HEK293 (cell line): Measurements from ENCODE around the gene TFPT.
A peak's percentile ranks its signal among the peaks of the same experiment; 100 is the strongest.

Experiments used
- CTCF ChIA-PET: fragments of 350-600 bp; formaldehyde crosslinking; extraction: SDS; loops from one replicate; lab custom pipeline; 2021; ENCODE audit warnings: antibody characterized with exemption; lab: Yijun Ruan, JAX
- POLR2A ChIA-PET: fragments of 300-600 bp; formaldehyde crosslinking; extraction: SDS; loops from one replicate; lab custom pipeline; 2020; ENCODE audit warnings: antibody characterized with exemption, inconsistent platforms; lab: Yijun Ruan, JAX
- H3K27ac ChIP-seq: fragments of 200-500 bp; sonication (Bioruptor generic); 2 replicates; pipeline ENCODE4 v1.5.1; 2014; ENCODE audit warnings: low read depth, low read length, control low read depth, inconsistent platforms; ENCODE audit errors: extremely low read depth
- H3K36me3 ChIP-seq, 2 experiments: fragments of 200-500 bp in 1 of 2; sonication (Bioruptor generic) in 1 of 2; 1 replicate in 1 of 2; 2 replicates in 1 of 2; pipeline ENCODE4 v1.5.1; 2014 to 2017; ENCODE audit warnings: inconsistent platforms in 2 of 2, low read length in 2 of 2; ENCODE audit not compliant: control insufficient read depth in 2 of 2, insufficient read depth in 1 of 2
- H3K4me1 ChIP-seq: fragments of 200-500 bp; sonication (Bioruptor generic); 2 replicates; pipeline ENCODE4 v1.5.1; 2014; ENCODE audit warnings: mild to moderate bottlenecking, low read length, inconsistent platforms; ENCODE audit not compliant: control insufficient read depth, insufficient read depth
- H3K4me3 ChIP-seq: 2 replicates; pipeline ENCODE4 v1.5.1; 2011; ENCODE audit warnings: low read depth, mild to moderate bottlenecking, control low read depth, low read length, moderate library complexity
- H3K9me3 ChIP-seq: fragments of 200-500 bp; sonication (Bioruptor generic); 2 replicates; pipeline ENCODE4 v1.5.1; 2014; ENCODE audit warnings: low read depth, low read length, inconsistent platforms; ENCODE audit not compliant: control insufficient read depth, insufficient read depth
- BCL11B ChIP-seq: fragments of 450-650 bp; formaldehyde crosslinking; IDR thresholded peaks from 2 replicates; pipeline ENCODE4 v1.5.1; 2016; ENCODE audit warnings: low read depth, missing biosample characterization, missing genetic modification characterization
- GFI1B ChIP-seq: fragments of 450-650 bp; formaldehyde crosslinking; IDR thresholded peaks from 2 replicates; pipeline ENCODE4 v1.5.1; 2016; ENCODE audit warnings: missing biosample characterization, missing genetic modification characterization
- SCRT1 ChIP-seq: fragments of 450-650 bp; formaldehyde crosslinking; IDR thresholded peaks from 2 replicates; pipeline ENCODE4 v1.5.1; 2016; ENCODE audit warnings: missing biosample characterization, missing genetic modification characterization, borderline replicate concordance
- TRIM28 ChIP-seq: IDR thresholded peaks from 2 replicates; pipeline ENCODE4 v1.6.1; 2011; ENCODE audit warnings: low read length, control low read depth, borderline replicate concordance
- ZBTB20 ChIP-seq: fragments of 450-650 bp; formaldehyde crosslinking; IDR thresholded peaks from 2 replicates; pipeline ENCODE4 v1.5.1; 2016; ENCODE audit warnings: missing biosample characterization, missing genetic modification characterization
- ZNF10 ChIP-seq: fragments of 450-650 bp; formaldehyde crosslinking; IDR thresholded peaks from 2 replicates; pipeline ENCODE4 v1.5.1; 2017; ENCODE audit warnings: missing biosample characterization, missing genetic modification characterization
- ZNF140 ChIP-seq: fragments of 450-650 bp; formaldehyde crosslinking; IDR thresholded peaks from 2 replicates; pipeline ENCODE4 v1.5.1; 2016; ENCODE audit warnings: missing biosample characterization, missing genetic modification characterization
- ZNF23 ChIP-seq: fragments of 450-650 bp; formaldehyde crosslinking; IDR thresholded peaks from 2 replicates; pipeline ENCODE4 v1.5.1; 2016; ENCODE audit warnings: missing biosample characterization, missing genetic modification characterization, borderline replicate concordance
- ZNF24 ChIP-seq: fragments of 450-650 bp; formaldehyde crosslinking; IDR thresholded peaks from 2 replicates; pipeline ENCODE4 v1.5.1; 2016; ENCODE audit warnings: missing biosample characterization, missing genetic modification characterization
- ZNF335 ChIP-seq: fragments of 450-650 bp; formaldehyde crosslinking; conservative IDR thresholded peaks from 2 replicates; pipeline ENCODE4 v1.5.1; 2016; ENCODE audit warnings: missing biosample characterization, missing genetic modification characterization
- ZNF426 ChIP-seq: fragments of 450-650 bp; formaldehyde crosslinking; IDR thresholded peaks from 2 replicates; pipeline ENCODE4 v1.5.1; 2017; ENCODE audit warnings: missing biosample characterization, missing genetic modification characterization, mild to moderate bottlenecking, inconsistent platforms, moderate library complexity
- ZNF514 ChIP-seq: fragments of 450-650 bp; formaldehyde crosslinking; IDR thresholded peaks from 2 replicates; pipeline ENCODE4 v1.5.1; 2016; ENCODE audit warnings: missing biosample characterization, missing genetic modification characterization
- ZNF530 ChIP-seq: fragments of 450-650 bp; formaldehyde crosslinking; IDR thresholded peaks from 2 replicates; pipeline ENCODE4 v1.5.1; 2016; ENCODE audit warnings: low read depth, missing biosample characterization, missing genetic modification characterization
- ZNF558 ChIP-seq: fragments of 450-650 bp; formaldehyde crosslinking; IDR thresholded peaks from 2 replicates; pipeline ENCODE4 v1.5.1; 2016; ENCODE audit warnings: missing biosample characterization, missing genetic modification characterization
- ZNF677 ChIP-seq: fragments of 450-650 bp; IDR thresholded peaks from 2 replicates; pipeline ENCODE4 v1.5.0; 2018; ENCODE audit warnings: missing biosample characterization, mild to moderate bottlenecking, missing genetic modification characterization, moderate library complexity
- ZNF777 ChIP-seq: fragments of 450-650 bp; formaldehyde crosslinking; IDR thresholded peaks from 2 replicates; pipeline ENCODE4 v1.5.1; 2017; ENCODE audit warnings: missing biosample characterization, missing genetic modification characterization, borderline replicate concordance
- ZNF843 ChIP-seq: fragments of 450-650 bp; formaldehyde crosslinking; IDR thresholded peaks from 2 replicates; pipeline ENCODE4 v1.5.1; 2016; ENCODE audit warnings: missing biosample characterization, missing genetic modification characterization
- TF ChIP-seq, protein P1 (sequence below): fragments of 450-650 bp; IDR thresholded peaks from 2 replicates; pipeline ENCODE4 v1.5.1; 2018; ENCODE audit warnings: missing biosample characterization, mild to moderate bottlenecking, missing genetic modification characterization
- TF ChIP-seq, protein P2 (sequence below): fragments of 450-650 bp; formaldehyde crosslinking; IDR thresholded peaks from 2 replicates; pipeline ENCODE4 v1.5.1; 2016; ENCODE audit warnings: missing biosample characterization, missing genetic modification characterization, low read depth
- TF ChIP-seq, protein P3 (sequence below): fragments of 450-650 bp; formaldehyde crosslinking; IDR thresholded peaks from 2 replicates; pipeline ENCODE4 v1.5.1; 2016; ENCODE audit warnings: missing biosample characterization, missing genetic modification characterization, low read depth
- TF ChIP-seq, protein P4 (sequence below): fragments of 450-650 bp; formaldehyde crosslinking; IDR thresholded peaks from 2 replicates; pipeline ENCODE4 v1.5.1; 2016; ENCODE audit warnings: missing biosample characterization, missing genetic modification characterization
- TF ChIP-seq, protein P5 (sequence below): fragments of 450-650 bp; formaldehyde crosslinking; IDR thresholded peaks from 2 replicates; pipeline ENCODE4 v1.5.1; 2016; ENCODE audit warnings: missing biosample characterization, missing genetic modification characterization, borderline replicate concordance

TFPT gene

DNA sequence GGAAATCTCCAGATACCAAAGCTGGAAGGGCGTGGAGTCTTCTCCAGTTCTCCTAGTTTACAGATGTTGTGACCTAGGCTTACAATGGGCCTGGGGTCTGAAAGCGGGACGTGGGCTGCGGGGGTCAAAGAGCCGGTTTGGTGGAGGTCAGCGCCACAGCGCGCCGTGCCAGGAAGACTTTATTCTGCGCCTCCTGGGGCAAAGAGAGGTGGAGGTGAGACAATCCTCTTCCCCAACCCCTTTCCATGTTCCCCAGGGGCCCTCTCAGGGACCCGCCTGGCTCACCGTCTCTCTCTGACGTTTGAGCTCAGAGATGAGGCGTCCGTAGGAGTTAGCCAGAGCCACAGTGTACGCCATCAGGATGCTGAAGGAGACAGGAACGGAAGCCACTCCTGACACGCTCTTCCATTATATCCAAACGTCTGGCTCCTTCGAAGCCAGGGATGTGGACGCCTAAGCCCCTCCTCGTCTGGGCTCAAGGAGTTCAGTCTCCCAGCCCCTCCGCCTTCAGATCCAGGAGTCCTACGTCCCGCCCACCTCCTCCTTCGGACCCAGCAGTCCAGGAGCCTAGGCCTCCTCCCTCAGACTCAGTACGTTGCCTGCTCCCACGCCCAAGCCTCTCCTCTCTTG is 44.8 kb upstream of the TFPT start (continued):
- TF ChIP-seq, protein P1, sequence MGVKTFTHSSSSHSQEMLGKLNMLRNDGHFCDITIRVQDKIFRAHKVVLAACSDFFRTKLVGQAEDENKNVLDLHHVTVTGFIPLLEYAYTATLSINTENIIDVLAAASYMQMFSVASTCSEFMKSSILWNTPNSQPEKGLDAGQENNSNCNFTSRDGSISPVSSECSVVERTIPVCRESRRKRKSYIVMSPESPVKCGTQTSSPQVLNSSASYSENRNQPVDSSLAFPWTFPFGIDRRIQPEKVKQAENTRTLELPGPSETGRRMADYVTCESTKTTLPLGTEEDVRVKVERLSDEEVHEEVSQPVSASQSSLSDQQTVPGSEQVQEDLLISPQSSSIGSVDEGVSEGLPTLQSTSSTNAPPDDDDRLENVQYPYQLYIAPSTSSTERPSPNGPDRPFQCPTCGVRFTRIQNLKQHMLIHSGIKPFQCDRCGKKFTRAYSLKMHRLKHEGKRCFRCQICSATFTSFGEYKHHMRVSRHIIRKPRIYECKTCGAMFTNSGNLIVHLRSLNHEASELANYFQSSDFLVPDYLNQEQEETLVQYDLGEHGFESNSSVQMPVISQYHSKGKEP (tag by site-specific recombination), result no peak
- TF ChIP-seq ZNF10 (tag by site-specific recombination) (no peak), ZNF426 (tag by site-specific recombination) (no peak), GFI1B (tag by site-specific recombination) (no peak; the same call in 1 of the 2 replicates), ZNF514 (tag by site-specific recombination) (no peak), ZNF24 (tag by site-specific recombination) (0 out of 2 replicates have a peak, but pooled peaks have one; percentile 23), ZNF140 (tag by site-specific recombination) (no peak), ZNF335 (tag by site-specific recombination) (peak; percentile 64), ZBTB20 (tag by site-specific recombination) (peak; percentile 62), BCL11B (tag by site-specific recombination) (no peak), ZNF23 (tag by site-specific recombination) (no peak), ZNF777 (tag by site-specific recombination) (no peak), ZNF530 (tag by site-specific recombination) (no peak), SCRT1 (tag by site-specific recombination) (no peak)
- TF ChIP-seq, protein P2, sequence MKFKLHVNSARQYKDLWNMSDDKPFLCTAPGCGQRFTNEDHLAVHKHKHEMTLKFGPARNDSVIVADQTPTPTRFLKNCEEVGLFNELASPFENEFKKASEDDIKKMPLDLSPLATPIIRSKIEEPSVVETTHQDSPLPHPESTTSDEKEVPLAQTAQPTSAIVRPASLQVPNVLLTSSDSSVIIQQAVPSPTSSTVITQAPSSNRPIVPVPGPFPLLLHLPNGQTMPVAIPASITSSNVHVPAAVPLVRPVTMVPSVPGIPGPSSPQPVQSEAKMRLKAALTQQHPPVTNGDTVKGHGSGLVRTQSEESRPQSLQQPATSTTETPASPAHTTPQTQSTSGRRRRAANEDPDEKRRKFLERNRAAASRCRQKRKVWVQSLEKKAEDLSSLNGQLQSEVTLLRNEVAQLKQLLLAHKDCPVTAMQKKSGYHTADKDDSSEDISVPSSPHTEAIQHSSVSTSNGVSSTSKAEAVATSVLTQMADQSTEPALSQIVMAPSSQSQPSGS (tag by site-specific recombination), result no peak
- TF ChIP-seq, protein P3, sequence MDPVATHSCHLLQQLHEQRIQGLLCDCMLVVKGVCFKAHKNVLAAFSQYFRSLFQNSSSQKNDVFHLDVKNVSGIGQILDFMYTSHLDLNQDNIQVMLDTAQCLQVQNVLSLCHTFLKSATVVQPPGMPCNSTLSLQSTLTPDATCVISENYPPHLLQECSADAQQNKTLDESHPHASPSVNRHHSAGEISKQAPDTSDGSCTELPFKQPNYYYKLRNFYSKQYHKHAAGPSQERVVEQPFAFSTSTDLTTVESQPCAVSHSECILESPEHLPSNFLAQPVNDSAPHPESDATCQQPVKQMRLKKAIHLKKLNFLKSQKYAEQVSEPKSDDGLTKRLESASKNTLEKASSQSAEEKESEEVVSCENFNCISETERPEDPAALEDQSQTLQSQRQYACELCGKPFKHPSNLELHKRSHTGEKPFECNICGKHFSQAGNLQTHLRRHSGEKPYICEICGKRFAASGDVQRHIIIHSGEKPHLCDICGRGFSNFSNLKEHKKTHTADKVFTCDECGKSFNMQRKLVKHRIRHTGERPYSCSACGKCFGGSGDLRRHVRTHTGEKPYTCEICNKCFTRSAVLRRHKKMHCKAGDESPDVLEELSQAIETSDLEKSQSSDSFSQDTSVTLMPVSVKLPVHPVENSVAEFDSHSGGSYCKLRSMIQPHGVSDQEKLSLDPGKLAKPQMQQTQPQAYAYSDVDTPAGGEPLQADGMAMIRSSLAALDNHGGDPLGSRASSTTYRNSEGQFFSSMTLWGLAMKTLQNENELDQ (tag by site-specific recombination), result no peak
- TF ChIP-seq, protein P4, sequence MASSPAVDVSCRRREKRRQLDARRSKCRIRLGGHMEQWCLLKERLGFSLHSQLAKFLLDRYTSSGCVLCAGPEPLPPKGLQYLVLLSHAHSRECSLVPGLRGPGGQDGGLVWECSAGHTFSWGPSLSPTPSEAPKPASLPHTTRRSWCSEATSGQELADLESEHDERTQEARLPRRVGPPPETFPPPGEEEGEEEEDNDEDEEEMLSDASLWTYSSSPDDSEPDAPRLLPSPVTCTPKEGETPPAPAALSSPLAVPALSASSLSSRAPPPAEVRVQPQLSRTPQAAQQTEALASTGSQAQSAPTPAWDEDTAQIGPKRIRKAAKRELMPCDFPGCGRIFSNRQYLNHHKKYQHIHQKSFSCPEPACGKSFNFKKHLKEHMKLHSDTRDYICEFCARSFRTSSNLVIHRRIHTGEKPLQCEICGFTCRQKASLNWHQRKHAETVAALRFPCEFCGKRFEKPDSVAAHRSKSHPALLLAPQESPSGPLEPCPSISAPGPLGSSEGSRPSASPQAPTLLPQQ (tag by site-specific recombination), result no peak

DNA sequence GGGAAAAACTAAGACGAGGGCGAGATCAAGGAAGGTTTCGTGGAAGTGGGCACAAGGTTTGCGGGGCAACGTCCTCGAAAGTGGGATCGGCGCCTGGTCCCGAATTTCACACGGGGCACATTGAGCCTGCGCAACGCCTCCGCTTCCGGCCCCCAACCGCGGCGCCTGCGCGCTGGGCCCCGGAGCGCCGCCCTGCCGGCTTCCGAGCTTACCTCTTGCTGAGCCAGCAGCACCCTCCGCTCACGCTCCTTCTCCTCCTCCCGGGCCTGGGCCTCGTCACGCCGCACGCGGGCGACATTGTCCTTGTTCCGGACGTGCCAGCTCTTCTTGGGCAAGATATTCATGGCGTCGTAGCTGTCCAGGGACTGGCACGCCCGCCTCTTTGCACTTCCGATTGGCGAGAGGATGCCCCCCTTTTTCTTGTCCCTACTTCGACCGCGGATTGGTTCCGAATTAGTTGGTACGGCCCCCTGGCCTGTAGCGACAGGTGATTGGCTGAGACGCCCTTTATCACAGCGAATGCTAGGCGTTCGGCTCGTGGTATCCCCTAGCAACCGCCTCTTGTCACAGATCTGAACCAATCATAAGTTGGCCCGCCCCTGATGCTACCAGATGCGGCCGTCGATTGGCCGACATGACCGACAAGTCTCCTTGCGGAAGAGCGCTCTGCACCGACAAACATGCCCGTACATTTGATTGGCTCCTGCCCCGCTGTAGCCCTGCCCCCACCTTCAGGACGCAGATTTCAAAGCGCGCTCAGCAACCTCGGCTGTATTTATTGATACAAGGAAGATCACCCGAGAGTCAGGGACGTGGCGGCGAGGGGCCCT is 44.1 kb upstream of the TFPT start, which contains the start of gene LENG1:
Gene LENG1 (minus strand): TSS at position 370 of the 830 bp plus-strand sequence. CDS start 26 bp downstream, at position 344.
- Histone ChIP-seq H3K9me3 (no peaks in the 10 kb centered on the region), H3K4me1 (peaks cover 4% of the 10 kb centered on the region; the same call in 1 of the 2 replicates), H3K4me3 (peak within 1 kb of the TSS; percentile 96), H3K36me3 (peaks cover 12 to 33% of the 10 kb centered on the region in 2 experiments), H3K27ac (peak within 1 kb of the TSS; percentile 78)
- ChIA-PET POLR2A (interaction anchor here (1.3 to 3.2 kb wide), 11 partner anchors 9 to 50 kb away, joined by 4 to 60 read pairs (median 11); partner anchors contain the start of genes CNOT3, MBOAT7, PRPF31 and RPS9), CTCF (interaction anchor here (0.7 to 1.9 kb wide), 8 partner anchors 9 to 231 kb away, joined by 3 to 15 read pairs (median 4); partner anchors contain the start of gene CNOT3)
- no peak for TF ChIP-seq ZNF558 (tag by site-specific recombination)
- 0 out of 2 replicates have a peak, but pooled peaks have one; percentile 10 for TF ChIP-seq TRIM28
- TF ChIP-seq, protein P5, sequence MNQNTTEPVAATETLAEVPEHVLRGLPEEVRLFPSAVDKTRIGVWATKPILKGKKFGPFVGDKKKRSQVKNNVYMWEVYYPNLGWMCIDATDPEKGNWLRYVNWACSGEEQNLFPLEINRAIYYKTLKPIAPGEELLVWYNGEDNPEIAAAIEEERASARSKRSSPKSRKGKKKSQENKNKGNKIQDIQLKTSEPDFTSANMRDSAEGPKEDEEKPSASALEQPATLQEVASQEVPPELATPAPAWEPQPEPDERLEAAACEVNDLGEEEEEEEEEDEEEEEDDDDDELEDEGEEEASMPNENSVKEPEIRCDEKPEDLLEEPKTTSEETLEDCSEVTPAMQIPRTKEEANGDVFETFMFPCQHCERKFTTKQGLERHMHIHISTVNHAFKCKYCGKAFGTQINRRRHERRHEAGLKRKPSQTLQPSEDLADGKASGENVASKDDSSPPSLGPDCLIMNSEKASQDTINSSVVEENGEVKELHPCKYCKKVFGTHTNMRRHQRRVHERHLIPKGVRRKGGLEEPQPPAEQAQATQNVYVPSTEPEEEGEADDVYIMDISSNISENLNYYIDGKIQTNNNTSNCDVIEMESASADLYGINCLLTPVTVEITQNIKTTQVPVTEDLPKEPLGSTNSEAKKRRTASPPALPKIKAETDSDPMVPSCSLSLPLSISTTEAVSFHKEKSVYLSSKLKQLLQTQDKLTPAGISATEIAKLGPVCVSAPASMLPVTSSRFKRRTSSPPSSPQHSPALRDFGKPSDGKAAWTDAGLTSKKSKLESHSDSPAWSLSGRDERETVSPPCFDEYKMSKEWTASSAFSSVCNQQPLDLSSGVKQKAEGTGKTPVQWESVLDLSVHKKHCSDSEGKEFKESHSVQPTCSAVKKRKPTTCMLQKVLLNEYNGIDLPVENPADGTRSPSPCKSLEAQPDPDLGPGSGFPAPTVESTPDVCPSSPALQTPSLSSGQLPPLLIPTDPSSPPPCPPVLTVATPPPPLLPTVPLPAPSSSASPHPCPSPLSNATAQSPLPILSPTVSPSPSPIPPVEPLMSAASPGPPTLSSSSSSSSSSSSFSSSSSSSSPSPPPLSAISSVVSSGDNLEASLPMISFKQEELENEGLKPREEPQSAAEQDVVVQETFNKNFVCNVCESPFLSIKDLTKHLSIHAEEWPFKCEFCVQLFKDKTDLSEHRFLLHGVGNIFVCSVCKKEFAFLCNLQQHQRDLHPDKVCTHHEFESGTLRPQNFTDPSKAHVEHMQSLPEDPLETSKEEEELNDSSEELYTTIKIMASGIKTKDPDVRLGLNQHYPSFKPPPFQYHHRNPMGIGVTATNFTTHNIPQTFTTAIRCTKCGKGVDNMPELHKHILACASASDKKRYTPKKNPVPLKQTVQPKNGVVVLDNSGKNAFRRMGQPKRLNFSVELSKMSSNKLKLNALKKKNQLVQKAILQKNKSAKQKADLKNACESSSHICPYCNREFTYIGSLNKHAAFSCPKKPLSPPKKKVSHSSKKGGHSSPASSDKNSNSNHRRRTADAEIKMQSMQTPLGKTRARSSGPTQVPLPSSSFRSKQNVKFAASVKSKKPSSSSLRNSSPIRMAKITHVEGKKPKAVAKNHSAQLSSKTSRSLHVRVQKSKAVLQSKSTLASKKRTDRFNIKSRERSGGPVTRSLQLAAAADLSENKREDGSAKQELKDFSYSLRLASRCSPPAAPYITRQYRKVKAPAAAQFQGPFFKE (tag by site-specific recombination), result no peak
- no peak for TF ChIP-seq ZNF843 (tag by site-specific recombination)
- TF ChIP-seq ZNF677 (tag by site-specific recombination), result no peak
